D341Med (cell line): ENCODE measurements around the gene RASGRP3.

Experiments
- DNase-seq: peaks from one replicate; pipeline ENCODE4 v3.0.0; 2012; ENCODE audit warnings: low spot score

The RASGRP3 gene

GRCh38 chr2:33525666-33526065 is 49.2 kb downstream of the RASGRP3 start:
- no peak for DNase-seq

- no peak for DNase-seq
Measured at GRCh38 chr2:33526132-33526531, 49.7 kb downstream of the RASGRP3 start.

GRCh38 chr2:33526921-33527320 is 50.5 kb downstream of the RASGRP3 start:
- no peak for DNase-seq

GRCh38 chr2:33528441-33528950 is 52.0 kb downstream of the RASGRP3 start:
- no peak for DNase-seq

- no peak for DNase-seq
Measured at GRCh38 chr2:33529771-33530481, 53.5 kb downstream of the RASGRP3 start.

- no peak for DNase-seq
Measured at GRCh38 chr2:33530690-33531548, 54.5 kb downstream of the RASGRP3 start.

- no peak for DNase-seq
Measured at GRCh38 chr2:33531549-33532059, 55.2 kb downstream of the RASGRP3 start.

GRCh38 chr2:33532146-33532545 is 55.7 kb downstream of the RASGRP3 start:
- DNase-seq, result no peak

GRCh38 chr2:33532966-33533365 is 56.5 kb downstream of the RASGRP3 start:
- no peak for DNase-seq

GRCh38 chr2:33535421-33535820 is 59.0 kb downstream of the RASGRP3 start:
- no peak for DNase-seq

GRCh38 chr2:33541243-33541642 is 64.8 kb downstream of the RASGRP3 start:
- DNase-seq, result no peak

GRCh38 chr2:33550206-33550605 is 73.8 kb downstream of the RASGRP3 start:
- no peak for DNase-seq

GRCh38 chr2:33552758-33553461 is 76.5 kb downstream of the RASGRP3 start:
- DNase-seq, result no peak

GRCh38 chr2:33555681-33556080 is 79.2 kb downstream of the RASGRP3 start:
- DNase-seq, result no peak

GRCh38 chr2:33559328-33559727 is 82.9 kb downstream of the RASGRP3 start:
- no peak for DNase-seq

GRCh38 chr2:33560017-33560416 is 83.6 kb downstream of the RASGRP3 start:
- DNase-seq, result no peak

GRCh38 chr2:33561872-33562271 is 85.4 kb downstream of the RASGRP3 start:
- DNase-seq, result no peak

GRCh38 chr2:33570681-33571080 is 94.2 kb downstream of the RASGRP3 start:
- DNase-seq, result no peak

- no peak for DNase-seq
Measured at GRCh38 chr2:33573657-33574056, 97.2 kb downstream of the RASGRP3 start.

- DNase-seq, result no peak
Measured at GRCh38 chr2:33577084-33577483, 100.6 kb downstream of the RASGRP3 start.

GRCh38 chr2:33577668-33578067 is 101.2 kb downstream of the RASGRP3 start:
- DNase-seq, result no peak

GRCh38 chr2:33579227-33579626 is 102.8 kb downstream of the RASGRP3 start:
- no peak for DNase-seq
